Breast epithelium (tissue), 3 donors: ENCODE data around the gene CACNA2D2.

Experiments
- CTCF ChIP-seq, 3 donors: fragments of 450-650 bp; IDR thresholded peaks; one replicate each; pipeline ENCODE4 v1.5.1; 2016 to 2017; ENCODE audit warnings: antibody characterized with exemption in 3 of 3, mild to moderate bottlenecking in 3 of 3, moderate library complexity in 3 of 3
- POLR2A ChIP-seq: fragments of 450-650 bp; IDR thresholded peaks from one replicate; pipeline ENCODE4 v1.6.1; 2016; ENCODE audit warnings: antibody characterized with exemption, mild to moderate bottlenecking, moderate library complexity
- POLR2AphosphoS5 ChIP-seq, 3 donors: sonication (generic); formaldehyde crosslinking; IDR thresholded peaks; one replicate each; pipeline ENCODE4 v1.6.1; 2017; ENCODE audit warnings: antibody characterized with exemption in 3 of 3

GRCh38 chr3:50509715-50510114, 6.3 kb upstream of the CACNA2D2 start:
- TF ChIP-seq CTCF (IDR thresholded peaks at IDR 0.05) (no peak), POLR2A (no peak), POLR2AphosphoS5 (IDR thresholded peaks at IDR 0.05) (no peak)
